GM12878 (cell line): ENCODE results near the gene ADIPOR1. TPM values are rescaled to one million over a fixed set of nuclear protein-coding genes. Genes with fewer than 3 reads are reported as not detected.

ENCODE experiments used
- ATAC-seq: fragments of 200-7000 bp; cut with Tn5 transposase; 3 replicates; pipeline ENCODE4 v1.9.1; 2020; ENCODE audit warnings: mild to moderate bottlenecking, moderate library complexity
- BruUV-seq: library from RNA; stranded (reverse); fragments of 400-500 nt; replicated peaks from 2 replicates; lab custom pipeline; 2021; lab: Mats Ljungman, UMichigan
- CTCF ChIA-PET: fragments of 300-600 bp; sonication (Branson Sonifier 250); formaldehyde crosslinking; extraction: SDS; loops from one replicate; lab custom pipeline; 2021; ENCODE audit warnings: inconsistent platforms; lab: Yijun Ruan, JAX
- POLR2A ChIA-PET: fragments of 350-600 bp; formaldehyde crosslinking; extraction: SDS; loops from one replicate; lab custom pipeline; 2021; ENCODE audit warnings: inconsistent platforms; lab: Charles Lee
- RAD21 ChIA-PET: fragments of 300-600 bp; sonication (Branson Sonifier 250); formaldehyde crosslinking; loops from one replicate; lab custom pipeline; 2023; ENCODE audit warnings: antibody characterized with exemption; ENCODE audit not compliant: unreplicated experiment; lab: Charles Lee
- SMC1A ChIA-PET: fragments of 300-600 bp; sonication (Branson Sonifier 250); formaldehyde crosslinking; loops from one replicate; lab custom pipeline; 2023; ENCODE audit not compliant: unreplicated experiment, uncharacterized antibody; lab: Charles Lee
- DNase-seq: peaks from one replicate; pipeline ENCODE4 v3.0.0-alpha.2; 2011; ENCODE audit warnings: low read depth, low spot score
- FAIRE-seq: peaks from 3 replicates; lab custom pipeline; 2011; peaks lifted over from hg19 to GRCh38; lab: Jason Lieb, UNC
- H2AFZ ChIP-seq: 2 replicates; pipeline ENCODE4 v1.6.0; 2011; ENCODE audit warnings: low read depth, low read length, control low read depth; ENCODE audit not compliant: control insufficient read depth
- H3K27ac ChIP-seq: 2 replicates; pipeline ENCODE4 v1.5.1; 2011; ENCODE audit warnings: control low read depth; ENCODE audit not compliant: control insufficient read depth, insufficient read depth
- H3K27me3 ChIP-seq, 2 experiments: replicated peaks in 1 of 2; 2 replicates each; pipeline versions ENCODE4 v1.6.0 to v1.6.1; 2011; ENCODE audit warnings: low read length in 1 of 2; ENCODE audit not compliant: control insufficient read depth in 2 of 2, insufficient read depth in 2 of 2
- H3K36me3 ChIP-seq, 2 experiments: 2 replicates each; pipeline ENCODE4 v1.5.1; 2011; ENCODE audit warnings: low read length in 1 of 2; ENCODE audit not compliant: control insufficient read depth in 2 of 2, insufficient read depth in 2 of 2
- H3K4me1 ChIP-seq: 2 replicates; pipeline ENCODE4 v1.6.1; 2011; ENCODE audit warnings: mild to moderate bottlenecking, low read length, moderate library complexity, mixed read lengths; ENCODE audit not compliant: control insufficient read depth, insufficient read depth
- H3K4me2 ChIP-seq: 2 replicates; pipeline ENCODE4 v1.6.0; 2011; ENCODE audit warnings: control low read depth; ENCODE audit not compliant: control insufficient read depth, insufficient read depth
- H3K4me3 ChIP-seq: fragments of 200-600 bp; sonication (generic); 2 replicates; pipeline ENCODE4 v1.5.1; 2016
- H3K79me2 ChIP-seq: 2 replicates; pipeline ENCODE4 v1.6.0; 2011; ENCODE audit warnings: low read length; ENCODE audit not compliant: control insufficient read depth, insufficient read depth
- H3K9ac ChIP-seq: 2 replicates; pipeline ENCODE4 v1.8.0; 2011; ENCODE audit warnings: low read length, control low read depth, mixed read lengths; ENCODE audit not compliant: control insufficient read depth, insufficient read depth
- H3K9me3 ChIP-seq: replicated peaks from 3 replicates; pipeline ENCODE4 v1.5.1; 2011; ENCODE audit warnings: mild to moderate bottlenecking, low read length; ENCODE audit not compliant: control insufficient read depth, insufficient read depth
- H4K20me1 ChIP-seq: 2 replicates; pipeline ENCODE4 v1.6.0; 2011; ENCODE audit not compliant: control insufficient read depth, insufficient read depth
- BACH1 ChIP-seq: fragments of 450-650 bp; IDR thresholded peaks from 2 replicates; pipeline ENCODE4 v1.6.1; 2017; ENCODE audit warnings: mild to moderate bottlenecking, borderline replicate concordance
- CHD1 ChIP-seq: IDR thresholded peaks from 2 replicates; pipeline ENCODE4 v1.6.1; 2012; ENCODE audit warnings: low read depth, low read length, improper control_type of control experiment
- GATAD2B ChIP-seq: fragments of 450-650 bp; conservative IDR thresholded peaks from 2 replicates; pipeline ENCODE4 v1.6.1; 2017; ENCODE audit warnings: low read depth, mild to moderate bottlenecking, moderate library complexity
- HCFC1 ChIP-seq: fragments of 150-350 bp; IDR thresholded peaks from 2 replicates; pipeline ENCODE4 v1.6.1; 2014; ENCODE audit warnings: low read length
- IRF3 ChIP-seq: fragments of 450-650 bp; IDR thresholded peaks from 2 replicates; pipeline ENCODE4 v1.6.1; 2014; ENCODE audit warnings: mild to moderate bottlenecking
- MEF2A ChIP-seq: IDR thresholded peaks from 2 replicates; pipeline ENCODE4 v1.6.1; 2011; ENCODE audit warnings: low read depth, mild to moderate bottlenecking, low read length, moderate library complexity; ENCODE audit not compliant: insufficient read depth
- MTA2 ChIP-seq: fragments of 450-650 bp; IDR thresholded peaks from 2 replicates; pipeline ENCODE4 v1.6.1; 2016; ENCODE audit warnings: low read depth, mild to moderate bottlenecking, moderate library complexity
- NFXL1 ChIP-seq: fragments of 450-650 bp; IDR thresholded peaks from 2 replicates; pipeline ENCODE4 v1.6.1; 2017; ENCODE audit warnings: antibody characterized with exemption, mild to moderate bottlenecking, borderline replicate concordance
- NFYB ChIP-seq: IDR thresholded peaks from 2 replicates; pipeline ENCODE4 v1.6.1; 2011; ENCODE audit warnings: low read depth, mild to moderate bottlenecking, low read length, improper control_type of control experiment, moderate library complexity; ENCODE audit not compliant: insufficient read depth
- PKNOX1 ChIP-seq: fragments of 450-650 bp; IDR thresholded peaks from 2 replicates; pipeline ENCODE4 v1.6.1; 2016; ENCODE audit warnings: mild to moderate bottlenecking
- SRF ChIP-seq, 2 experiments: IDR thresholded peaks; 2 replicates each; pipeline ENCODE4 v1.6.1; 2011; ENCODE audit warnings: low read depth in 2 of 2, low read length in 2 of 2, mild to moderate bottlenecking in 1 of 2, moderate library complexity in 1 of 2
- TARDBP ChIP-seq: IDR thresholded peaks from 2 replicates; pipeline ENCODE4 v1.6.1; 2016; ENCODE audit warnings: borderline replicate concordance
- TCF3 ChIP-seq: IDR thresholded peaks from 2 replicates; pipeline ENCODE4 v1.6.1; 2012; ENCODE audit warnings: low read depth, mild to moderate bottlenecking, low read length, borderline replicate concordance; ENCODE audit not compliant: insufficient read depth
- ZNF687 ChIP-seq: fragments of 450-650 bp; IDR thresholded peaks from 2 replicates; pipeline ENCODE4 v1.6.1; 2017; ENCODE audit warnings: mild to moderate bottlenecking, moderate library complexity
- ZSCAN29 ChIP-seq: fragments of 450-650 bp; IDR thresholded peaks from 2 replicates; pipeline ENCODE4 v1.6.1; 2017; ENCODE audit warnings: mild to moderate bottlenecking, moderate library complexity
- WGBS: methylation state at CpG from one replicate; pipeline ENCODE4 v1.1.6; 2016; ENCODE audit warnings: low lambda C conversion rate; ENCODE audit not compliant: insufficient replicate concordance, insufficient coverage; ENCODE audit errors: missing lambda C conversion rate; 5-methylcytosine and 5-hydroxymethylcytosine counted together
- in situ Hi-C: fragments of 300-500 bp; cut with MboI; formaldehyde crosslinking; loops from 9 replicates; pipeline ENCODE4 v1.14.3; 2018; ENCODE audit warnings: mixed read lengths
- intact Hi-C: fragments of 100-400 bp; cut with micrococcal nuclease; formaldehyde crosslinking; loops from one replicate; pipeline ENCODE4 v1.14.2; 2022; ENCODE audit not compliant: unreplicated experiment
- polyA plus RNA-seq, 11 experiments: library from polyadenylated mRNA; depleted of rRNA in 4 of 11; unstranded in 6 of 11; stranded (reverse) in 5 of 11; fragments of >200 nt; fragmentation: Nextera tagmentation in 4 of 11; fragmentation: Illumina TruSeq in 1 of 11; extraction: Ambion mirVana in 4 of 11; extraction: Trizol in 1 of 11; gene quantifications; 1 replicate in 1 of 11; 2 replicates in 10 of 11; pipeline versions ENCODE4 v1.2.1 to v1.2.3, GENCODE V29; 2011 to 2016; ENCODE audit warnings: inconsistent platforms in 2 of 11, missing spikeins in 2 of 11, low read depth in 1 of 11
- total RNA-seq, 4 experiments: library from RNA; depleted of rRNA in 3 of 4; stranded (reverse); fragments of >200 nt in 3 of 4; fragmentation: Illumina TruSeq in 1 of 4; extraction: Trizol in 1 of 4; gene quantifications; 2 replicates each; pipeline versions ENCODE4 v1.2.1 to v1.2.3, GENCODE V29; 2013 to 2021

The ADIPOR1 gene
- total and polyA plus RNA-seq, 10 of the 15 experiments (the other 5 are each of a cell fraction or from before 2014, with no cell fraction given), result 18.4 to 122 (median 65.6) TPM

- ChIA-PET POLR2A (interaction anchor here (0.6 to 3.4 kb wide), 11 partner anchors 18 to 1128 kb away, joined by 3 to 21 read pairs (median 3); partner anchors contain the start of genes PPFIA4, RABIF and UBE2T), RAD21 (interaction anchor here (0.9 to 2.0 kb wide), 4 partner anchors 19 to 209 kb away, joined by 4 to 10 read pairs (median 6); partner anchors contain the start of gene PPFIA4), CTCF (interaction anchor here (0.7 to 2.6 kb wide), 14 partner anchors 9 to 847 kb away, joined by 3 to 16 read pairs (median 4); partner anchors contain the start of genes KLHL12, PPFIA4 and PTPN7), SMC1A (interaction anchor here (0.7 to 2.1 kb wide), 7 partner anchors 10 to 1439 kb away, joined by 3 to 8 read pairs (median 3); partner anchors contain the start of gene CYB5R1)
- BruUV-seq, result no TSS peak
- Histone ChIP-seq H3K27me3 (no peaks in the 10 kb centered on the region), H3K4me1 (peaks cover 5% of the 10 kb centered on the region), H3K79me2 (peaks cover 30% of the 10 kb centered on the region), H3K4me3 (peak within 1 kb of the TSS; percentile 99), H3K4me2 (peak within 1 kb of the TSS; percentile 95), H3K9me3 (no peaks in the 10 kb centered on the region), H3K36me3 (peaks cover 0 to 3% of the 10 kb centered on the region in 2 experiments; a peak in 1 of 4 replicates), H4K20me1 (no peaks in the 10 kb centered on the region), H3K27ac (peak within 1 kb of the TSS; percentile 96), H2AFZ (peak within 1 kb of the TSS; percentile 86), H3K9ac (peak within 1 kb of the TSS; percentile 86)
- in situ Hi-C loops (no loop called here), intact Hi-C loops (loop anchor here (10.0 kb wide), 1 partner anchor 202 kb away; the partner anchor contains the start of gene KDM5B)
- under 1% methylated on average over 57 of the region's 78 CpGs for WGBS
- FAIRE-seq (peak; percentile 65), DNase-seq (peak; percentile 92), ATAC-seq (peak; percentile 91)
- TF ChIP-seq MEF2A (no peak), HCFC1 (peak; percentile 77), CHD1 (no peak), GATAD2B (peak; percentile 72; the same call in 1 of the 2 replicates), NFXL1 (no peak), SRF (IDR thresholded peaks at IDR 0.05; ENCODE audit: low read depth in 2 of 2, low read length in 2 of 2) (peak in 1 of 2 experiments; percentile 75; a peak in 2 of 4 replicates), NFYB (peak; percentile 99), MTA2 (no peak), BACH1 (peak; percentile 35; the same call in 1 of the 2 replicates), ZNF687 (peak; percentile 65; the same call in 1 of the 2 replicates), PKNOX1 (no peak), ZSCAN29 (0 out of 2 replicates have a peak, but pooled peaks have one; percentile 21), TARDBP (peak; percentile 46), IRF3 (peak; percentile 70), TCF3 (0 out of 2 replicates have a peak, but pooled peaks have one; percentile 57)
Observed at GRCh38 chr1:203006948-203007871, 49.1 kb upstream of the ADIPOR1 start, which contains the start of gene TMEM183A. TMEM183A (plus strand) TSS chr1:203007374; CDS start chr1:203007466, 92 bp downstream.
